HUES48 (cell line): ENCODE data around the gene KCNIP1.

Source experiments
- H3K27ac ChIP-seq: one replicate; pipeline ENCODE4 v1.7.0; 2013; ENCODE audit warnings: low read depth, low read length, inconsistent platforms
- H3K27me3 ChIP-seq: 2 replicates; pipeline ENCODE4 v1.6.1; 2013; ENCODE audit warnings: mild to moderate bottlenecking, low read length; ENCODE audit not compliant: control insufficient read depth, insufficient read depth
- H3K36me3 ChIP-seq: 2 replicates; pipeline ENCODE4 v1.6.1; 2013; ENCODE audit warnings: low read length; ENCODE audit not compliant: control insufficient read depth, insufficient read depth
- H3K4me1 ChIP-seq: 2 replicates; pipeline ENCODE4 v1.6.1; 2013; ENCODE audit warnings: mild to moderate bottlenecking, low read length; ENCODE audit not compliant: control insufficient read depth, insufficient read depth
- H3K4me3 ChIP-seq: 2 replicates; pipeline ENCODE4 v1.5.1; 2013; ENCODE audit warnings: mild to moderate bottlenecking, low read depth, low read length
- H3K9ac ChIP-seq: 2 replicates; pipeline ENCODE4 v1.6.1; 2013; ENCODE audit warnings: mild to moderate bottlenecking, low read depth, low read length, moderate library complexity
- H3K9me3 ChIP-seq: 2 replicates; pipeline ENCODE4 v1.6.1; 2013; ENCODE audit warnings: low read length; ENCODE audit not compliant: control insufficient read depth, insufficient read depth

Gene KCNIP1

GRCh38 chr5:170473642-170474041 lies 30.2 kb upstream of the KCNIP1 start:
- H3K9ac ChIP-seq = no peak overlapping the region
- H3K27me3 ChIP-seq = no peaks in the 10 kb centered on the region
- H3K4me1 ChIP-seq = peaks cover 13% of the 10 kb centered on the region
- H3K9me3 ChIP-seq = no peaks in the 10 kb centered on the region
- H3K4me3 ChIP-seq = peak overlapping the region; percentile 17; the same call in 1 of the 2 replicates
- no peak overlapping the region for H3K27ac ChIP-seq
- H3K36me3 ChIP-seq = no peaks in the 10 kb centered on the region

- peaks cover 13% of the 10 kb centered on the region for H3K4me1 ChIP-seq
- H3K9ac ChIP-seq = no peak overlapping the region
- no peak overlapping the region for H3K4me3 ChIP-seq
- no peaks in the 10 kb centered on the region for H3K9me3 ChIP-seq
- no peak overlapping the region for H3K27ac ChIP-seq
- no peaks in the 10 kb centered on the region for H3K27me3 ChIP-seq
- H3K36me3 ChIP-seq = no peaks in the 10 kb centered on the region
These were observed 29.1 kb upstream of the KCNIP1 start for GRCh38 chr5:170474489-170475274.

- Histone ChIP-seq H3K4me1 (peaks cover 13% of the 10 kb centered on the region), H3K27ac (no peak overlapping the region), H3K36me3 (no peaks in the 10 kb centered on the region), H3K4me3 (no peak overlapping the region), H3K27me3 (no peaks in the 10 kb centered on the region), H3K9me3 (no peaks in the 10 kb centered on the region), H3K9ac (no peak overlapping the region)
These were observed 28.4 kb upstream of the KCNIP1 start for GRCh38 chr5:170475294-170476000.

GRCh38 chr5:170476704-170477103 lies 27.1 kb upstream of the KCNIP1 start:
- peaks cover 13% of the 10 kb centered on the region for H3K4me1 ChIP-seq
- H3K9ac ChIP-seq = no peak overlapping the region
- H3K27ac ChIP-seq = no peak overlapping the region
- no peak overlapping the region for H3K4me3 ChIP-seq
- H3K36me3 ChIP-seq = no peaks in the 10 kb centered on the region
- no peaks in the 10 kb centered on the region for H3K27me3 ChIP-seq
- H3K9me3 ChIP-seq = no peaks in the 10 kb centered on the region

GRCh38 chr5:170477906-170478305 lies 25.9 kb upstream of the KCNIP1 start:
- no peaks in the 10 kb centered on the region for H3K9me3 ChIP-seq
- no peak overlapping the region for H3K9ac ChIP-seq
- H3K27me3 ChIP-seq = no peaks in the 10 kb centered on the region
- H3K36me3 ChIP-seq = no peaks in the 10 kb centered on the region
- H3K27ac ChIP-seq = no peak overlapping the region
- H3K4me3 ChIP-seq = no peak overlapping the region
- peaks cover 13% of the 10 kb centered on the region for H3K4me1 ChIP-seq

GRCh38 chr5:170478306-170478705 lies 25.5 kb upstream of the KCNIP1 start:
- no peaks in the 10 kb centered on the region for H3K36me3 ChIP-seq
- no peaks in the 10 kb centered on the region for H3K27me3 ChIP-seq
- no peak overlapping the region for H3K27ac ChIP-seq
- H3K9ac ChIP-seq = no peak overlapping the region
- H3K9me3 ChIP-seq = no peaks in the 10 kb centered on the region
- H3K4me3 ChIP-seq = no peak overlapping the region
- peaks cover 13% of the 10 kb centered on the region for H3K4me1 ChIP-seq

GRCh38 chr5:170479484-170479883 lies 24.3 kb upstream of the KCNIP1 start:
- Histone ChIP-seq H3K4me1 (0 out of 2 replicates have a peak, but pooled peaks cover 5% of the 10 kb centered on the region), H3K9me3 (no peaks in the 10 kb centered on the region), H3K9ac (no peak overlapping the region), H3K36me3 (no peaks in the 10 kb centered on the region), H3K27me3 (no peaks in the 10 kb centered on the region), H3K27ac (no peak overlapping the region), H3K4me3 (no peak overlapping the region)

GRCh38 chr5:170480260-170480659 lies 23.6 kb upstream of the KCNIP1 start:
- Histone ChIP-seq H3K36me3 (no peaks in the 10 kb centered on the region), H3K9me3 (no peaks in the 10 kb centered on the region), H3K4me3 (no peak overlapping the region), H3K27ac (no peak overlapping the region), H3K9ac (no peak overlapping the region), H3K4me1 (0 out of 2 replicates have a peak, but pooled peaks cover 4% of the 10 kb centered on the region), H3K27me3 (no peaks in the 10 kb centered on the region)

- Histone ChIP-seq H3K27ac (no peak overlapping the region), H3K4me3 (no peak overlapping the region), H3K9me3 (no peaks in the 10 kb centered on the region), H3K9ac (no peak overlapping the region), H3K4me1 (no peaks in the 10 kb centered on the region), H3K36me3 (no peaks in the 10 kb centered on the region), H3K27me3 (no peaks in the 10 kb centered on the region)
These were observed 22.0 kb upstream of the KCNIP1 start for GRCh38 chr5:170481849-170482248.

- no peaks in the 10 kb centered on the region for H3K36me3 ChIP-seq
- H3K4me1 ChIP-seq = no peaks in the 10 kb centered on the region
- no peaks in the 10 kb centered on the region for H3K9me3 ChIP-seq
- no peak overlapping the region for H3K27ac ChIP-seq
- H3K27me3 ChIP-seq = no peaks in the 10 kb centered on the region
- no peak overlapping the region for H3K9ac ChIP-seq
- no peak overlapping the region for H3K4me3 ChIP-seq
These were observed 21.3 kb upstream of the KCNIP1 start for GRCh38 chr5:170482511-170482910.

- Histone ChIP-seq H3K4me1 (no peaks in the 10 kb centered on the region), H3K27me3 (no peaks in the 10 kb centered on the region), H3K9me3 (no peaks in the 10 kb centered on the region), H3K4me3 (no peak overlapping the region), H3K27ac (no peak overlapping the region), H3K36me3 (no peaks in the 10 kb centered on the region), H3K9ac (no peak overlapping the region)
These were observed 19.9 kb upstream of the KCNIP1 start for GRCh38 chr5:170483701-170484458.
